Amniotic stem cell (primary cell): ENCODE data around the gene LPCAT1.
A peak's percentile ranks its signal among the peaks of the same experiment; 100 is the strongest.

Experiments used
- DNase-seq: peaks from one replicate; lab custom pipeline; 2025; lab: John Stamatoyannopoulos, UW

Gene LPCAT1

GRCh38 chr5:1555011-1555807, 31.4 kb upstream of the LPCAT1 start:
- DNase-seq = peak; percentile 32

- no peak for DNase-seq
Observed at GRCh38 chr5:1554410-1554967, 30.7 kb upstream of the LPCAT1 start.

- DNase-seq = no peak
Observed at GRCh38 chr5:1553539-1554409, 30.0 kb upstream of the LPCAT1 start.

- no peak for DNase-seq
Observed at GRCh38 chr5:1552521-1553255, 28.9 kb upstream of the LPCAT1 start.

- no peak for DNase-seq
Observed at GRCh38 chr5:1551426-1552301, 27.9 kb upstream of the LPCAT1 start.

- DNase-seq = no peak
Observed at GRCh38 chr5:1550287-1551076, 26.7 kb upstream of the LPCAT1 start.

GRCh38 chr5:1549475-1550030, 25.8 kb upstream of the LPCAT1 start:
- DNase-seq = no peak

- DNase-seq = no peak
Observed at GRCh38 chr5:1548702-1549474, 25.1 kb upstream of the LPCAT1 start.

GRCh38 chr5:1547655-1548054, 23.9 kb upstream of the LPCAT1 start:
- no peak for DNase-seq

GRCh38 chr5:1547236-1547635, 23.5 kb upstream of the LPCAT1 start:
- no peak for DNase-seq

GRCh38 chr5:1546556-1546955, 22.8 kb upstream of the LPCAT1 start:
- no peak for DNase-seq

- DNase-seq = no peak
Observed at GRCh38 chr5:1545805-1546355, 22.1 kb upstream of the LPCAT1 start.

GRCh38 chr5:1545126-1545804, 21.5 kb upstream of the LPCAT1 start:
- DNase-seq = no peak

- no peak for DNase-seq
Observed at GRCh38 chr5:1544294-1544961, 20.7 kb upstream of the LPCAT1 start.

GRCh38 chr5:1543398-1544293, 19.9 kb upstream of the LPCAT1 start:
- no peak for DNase-seq

- DNase-seq = no peak
Observed at GRCh38 chr5:1542781-1543180, 19.0 kb upstream of the LPCAT1 start.
